ENCODE results near the gene SYT8.

The SYT8 gene

GRCh38 chr11:1832920-1833295, 1.9 kb upstream of the SYT8 start:
- no peak for DNase-seq

- DNase-seq, result no peak
Observed at GRCh38 chr11:1834062-1834610, 654 bp upstream of the SYT8 start.

GRCh38 chr11:1835671-1836010, 851 bp downstream of the SYT8 start:
- DNase-seq, result no peak

GRCh38 chr11:1836011-1836945, 1.5 kb downstream of the SYT8 start:
- DNase-seq, result no peak

- DNase-seq, result no peak
Observed at GRCh38 chr11:1837171-1838076, 2.6 kb downstream of the SYT8 start.

GRCh38 chr11:1838077-1838425, 3.3 kb downstream of the SYT8 start:
- no peak for DNase-seq

GRCh38 chr11:1838426-1839144, 3.8 kb downstream of the SYT8 start, which contains the start of gene TNNI2:
TNNI2 (plus strand) TSS chr11:1838981; CDS start chr11:1839697, 716 bp downstream.
- DNase-seq, result no peak

GRCh38 chr11:1839204-1839923, 4.6 kb downstream of the SYT8 start:
- no peak for DNase-seq

- DNase-seq, result peak; percentile 8
Observed at GRCh38 chr11:1839924-1840779, 5.4 kb downstream of the SYT8 start.

GRCh38 chr11:1840780-1841480, 6.1 kb downstream of the SYT8 start:
- DNase-seq, result no peak

- no peak for DNase-seq
Observed at GRCh38 chr11:1841511-1842148, 6.8 kb downstream of the SYT8 start.

GRCh38 chr11:1842149-1843097, 7.6 kb downstream of the SYT8 start:
- DNase-seq, result no peak

GRCh38 chr11:1843098-1843473, 8.3 kb downstream of the SYT8 start:
- no peak for DNase-seq

GRCh38 chr11:1843796-1844195, 9.0 kb downstream of the SYT8 start:
- DNase-seq, result no peak

- no peak for DNase-seq
Observed at GRCh38 chr11:1844221-1845094, 9.7 kb downstream of the SYT8 start.

- DNase-seq, result no peak
Observed at GRCh38 chr11:1845095-1845429, 10.3 kb downstream of the SYT8 start.

GRCh38 chr11:1845561-1846452, 11.0 kb downstream of the SYT8 start:
- DNase-seq, result no peak

Data from GF-D8 (cell line).